Right lobe of liver (tissue), 6 donors: ENCODE data around the gene NFIB. TPM values are rescaled to one million over a fixed set of nuclear protein-coding genes. Genes with fewer than 3 reads are reported as not detected.

Source experiments
- ATAC-seq, 4 donors: fragments of 200-7000 bp; cut with Tn5 transposase; one replicate each; pipeline ENCODE4 v1.9.1; 2020; ENCODE audit warnings: mild to moderate bottlenecking in 4 of 4, moderate library complexity in 4 of 4
- DNase-seq, 3 donors: peaks; one replicate each; pipeline ENCODE4 v3.0.0-alpha.2; 2020
- H3K27ac ChIP-seq, 3 donors: fragments of 200-600 bp; one replicate each; pipeline ENCODE4 v1.8.0; 2022
- H3K27me3 ChIP-seq, 2 donors: fragments of 200-600 bp; one replicate each; pipeline ENCODE4 v1.8.0; 2022
- H3K36me3 ChIP-seq, 4 donors: fragments of 200-600 bp; sonication (generic) in 1 of 4; one replicate each; pipeline versions ENCODE4 v1.5.1 to v1.8.0; 2017 to 2022; ENCODE audit warnings: control low read depth in 1 of 4
- H3K4me1 ChIP-seq, 4 donors: fragments of 200-600 bp; sonication (generic) in 1 of 4; one replicate each; pipeline versions ENCODE4 v1.5.1 to v1.8.0; 2017 to 2022; ENCODE audit warnings: control low read depth in 1 of 4
- H3K4me3 ChIP-seq, 3 donors: fragments of 200-600 bp; one replicate each; pipeline ENCODE4 v1.8.0; 2022
- H3K9me3 ChIP-seq, 4 donors: fragments of 200-600 bp; sonication (generic) in 1 of 4; one replicate each; pipeline versions ENCODE4 v1.5.1 to v1.8.0; 2017 to 2022; ENCODE audit warnings: control low read depth in 1 of 4
- CTCF ChIP-seq, 4 donors: fragments of 200-600 bp in 3 of 4; fragments of 450-650 bp in 1 of 4; IDR thresholded peaks; one replicate each; pipeline versions ENCODE4 v1.5.1 to v1.8.0; 2016 to 2022; ENCODE audit warnings: antibody characterized with exemption in 4 of 4, mild to moderate bottlenecking in 2 of 4
- POLR2A ChIP-seq: fragments of 450-650 bp; IDR thresholded peaks from one replicate; pipeline ENCODE4 v1.6.1; 2017; ENCODE audit warnings: antibody characterized with exemption, mild to moderate bottlenecking
- WGBS: methylation state at CpG from one replicate; pipeline ENCODE4 v1.1.6; 2018; ENCODE audit warnings: low coverage, low lambda C conversion rate; ENCODE audit not compliant: insufficient coverage; ENCODE audit errors: missing lambda C conversion rate; 5-methylcytosine and 5-hydroxymethylcytosine counted together
- intact Hi-C, 2 donors: fragments of 100-400 bp; cut with DNase I; formaldehyde crosslinking; loops; one replicate each; pipeline versions ENCODE4 v1.11.2 to v1.14.1; 2022
- total RNA-seq, 6 experiments: library from RNA; depleted of rRNA in 2 of 6; stranded (reverse); fragments of >200 nt in 2 of 6; fragmentation: NEBNext Ultra II Directional in 3 of 6; extraction: Animal tissue kit (Norgen Biotek cat#: 25700) in 3 of 6; gene quantifications; one replicate each; pipeline versions ENCODE4 v1.1.0 to v1.2.4, GENCODE V29; 2016 to 2023
- donor health status: DM: no; HTN: yes; CAD: no.
- donor health status: DM: no; HTN: no; CAD: no.
- donor health status: DM: no; HTN: no; CAD: no.
- donor health status: DM: no; HTN: yes; CAD: no.
- donor health status: DM: no; HTN: yes; CAD: no.

Gene NFIB
- total RNA-seq, 6 experiments from 2014 or later = 23.0 to 45.3 (median 39.6) TPM

GRCh38 chr9:14320271-14321181, 6.6 kb upstream of the NFIB start:
- Histone ChIP-seq H3K9me3 (no peaks in the 10 kb centered on the region), H3K36me3 (no peaks in the 10 kb centered on the region), H3K4me3 (peak overlapping the region in 2 of 3 donors; percentile 8 to 9), H3K4me1 (peaks cover 0 to 41% (median 15%) of the 10 kb centered on the region in 4 donors), H3K27ac (peak overlapping the region; percentile 35 to 95 (median 52)), H3K27me3 (no peaks in the 10 kb centered on the region)
- intact Hi-C loops = no loop called here
- 14% methylated on average over 14 of the region's 14 CpGs for WGBS
- TF ChIP-seq CTCF (IDR thresholded peaks at IDR 0.05) = no peak
- no peak for TF ChIP-seq POLR2A
- ATAC-seq (peak in 1 of 4 donors; percentile 41), DNase-seq (no peak)

GRCh38 chr9:14318934-14319580, 5.1 kb upstream of the NFIB start:
- Histone ChIP-seq H3K27me3 (no peaks in the 10 kb centered on the region), H3K36me3 (no peaks in the 10 kb centered on the region), H3K4me1 (peaks cover 0 to 41% (median 15%) of the 10 kb centered on the region in 4 donors), H3K4me3 (no peak overlapping the region), H3K9me3 (no peaks in the 10 kb centered on the region), H3K27ac (peak overlapping the region; percentile 83 to 95 (median 91))
- intact Hi-C loops = no loop called here
- no peak for TF ChIP-seq CTCF (IDR thresholded peaks at IDR 0.05)
- no peak for TF ChIP-seq POLR2A
- no peak for ATAC-seq
- 13% methylated on average over 4 of the region's 4 CpGs for WGBS
- DNase-seq = no peak

- Histone ChIP-seq H3K36me3 (no peaks in the 10 kb centered on the region), H3K4me3 (no peak overlapping the region), H3K27me3 (no peaks in the 10 kb centered on the region), H3K27ac (peak overlapping the region; percentile 83 to 95 (median 91)), H3K9me3 (no peaks in the 10 kb centered on the region), H3K4me1 (peaks cover 0 to 41% (median 15%) of the 10 kb centered on the region in 4 donors)
- 24% methylated on average over 2 of the region's 2 CpGs for WGBS
- no peak for TF ChIP-seq CTCF (IDR thresholded peaks at IDR 0.05)
- no peak for TF ChIP-seq POLR2A
- ATAC-seq = no peak
- intact Hi-C loops = no loop called here
- no peak for DNase-seq
Observed at GRCh38 chr9:14318361-14318760, 4.4 kb upstream of the NFIB start.

- H3K36me3 ChIP-seq = no peaks in the 10 kb centered on the region
- intact Hi-C loops = no loop called here
- no peaks in the 10 kb centered on the region for H3K27me3 ChIP-seq
- H3K9me3 ChIP-seq = no peaks in the 10 kb centered on the region
- no peak overlapping the region for H3K4me3 ChIP-seq
- no peak for TF ChIP-seq CTCF (IDR thresholded peaks at IDR 0.05)
- no peak for TF ChIP-seq POLR2A
- ATAC-seq = no peak
- peak overlapping the region; percentile 83 to 95 (median 91) for H3K27ac ChIP-seq
- WGBS = 48% methylated on average over 3 of the region's 4 CpGs
- no peak for DNase-seq
- H3K4me1 ChIP-seq = peaks cover 0 to 41% (median 15%) of the 10 kb centered on the region in 4 donors
Observed at GRCh38 chr9:14317667-14318320, 3.9 kb upstream of the NFIB start.
